Sigmoid colon (tissue), 7 donors: ENCODE data around the gene CDC42BPG. TPM values are rescaled to one million over a fixed set of nuclear protein-coding genes. Genes with fewer than 3 reads are reported as not detected.

ENCODE experiments used
- DNase-seq: peaks from one replicate; pipeline ENCODE4 v3.0.0-alpha.2; 2019
- H3K27ac ChIP-seq, 4 donors: fragments of 200-600 bp; sonication (generic); one replicate each; pipeline ENCODE4 v1.5.1; 2016 to 2019; ENCODE audit warnings: mild to moderate bottlenecking in 1 of 4
- H3K27me3 ChIP-seq, 3 donors: fragments of 200-600 bp; sonication (generic); one replicate each; pipeline ENCODE4 v1.5.1; 2019; ENCODE audit warnings: mild to moderate bottlenecking in 1 of 3
- H3K36me3 ChIP-seq, 4 donors: fragments of 200-600 bp; sonication (generic); one replicate each; pipeline ENCODE4 v1.5.1; 2016 to 2019
- H3K4me1 ChIP-seq, 4 donors: fragments of 200-600 bp; sonication (generic); one replicate each; pipeline ENCODE4 v1.5.1; 2017 to 2019
- H3K4me3 ChIP-seq, 4 donors: fragments of 200-600 bp; sonication (generic); one replicate each; pipeline ENCODE4 v1.5.1; 2017 to 2019; ENCODE audit warnings: mild to moderate bottlenecking in 2 of 4, moderate library complexity in 1 of 4
- H3K9me3 ChIP-seq, 4 donors: fragments of 200-600 bp in 3 of 4; sonication (generic) in 3 of 4; one replicate each; pipeline versions ENCODE4 v1.5.1 to v1.6.1; 2013 to 2019
- CTCF ChIP-seq, 4 experiments: fragments of 450-650 bp in 3 of 4; fragments of 200-600 bp in 1 of 4; IDR thresholded peaks; one replicate each; pipeline ENCODE4 v1.5.1; 2016 to 2019; ENCODE audit warnings: antibody characterized with exemption in 4 of 4, mild to moderate bottlenecking in 3 of 4, moderate library complexity in 2 of 4
- EP300 ChIP-seq, 4 donors: sonication (generic); formaldehyde crosslinking; IDR thresholded peaks; one replicate each; pipeline ENCODE4 v1.6.1; 2017; ENCODE audit warnings: antibody characterized with exemption in 4 of 4
- POLR2A ChIP-seq, 2 donors: fragments of 450-650 bp; IDR thresholded peaks; one replicate each; pipeline ENCODE4 v1.6.1; 2016; ENCODE audit warnings: antibody characterized with exemption in 2 of 2, mild to moderate bottlenecking in 2 of 2, moderate library complexity in 2 of 2
- POLR2AphosphoS5 ChIP-seq, 4 donors: sonication (generic); formaldehyde crosslinking; IDR thresholded peaks; one replicate each; pipeline ENCODE4 v1.6.1; 2017; ENCODE audit warnings: antibody characterized with exemption in 4 of 4
- WGBS, 2 donors: extraction: QIAGEN DNeasy Blood & Tissue Kit; methylation state at CpG; one replicate each; pipeline ENCODE4 v1.1.7; 2013; 5-methylcytosine and 5-hydroxymethylcytosine counted together
- intact Hi-C: fragments of 100-400 bp; cut with DNase I; formaldehyde crosslinking; loops from one replicate; pipeline ENCODE4 v1.15.1; 2023
- polyA plus RNA-seq, 3 donors: library from polyadenylated mRNA; stranded (reverse); fragments of 200-250 nt; gene quantifications; one replicate each; pipeline ENCODE4 v1.2.3, GENCODE V29; 2013
- total RNA-seq, 4 donors: library from RNA; depleted of rRNA; stranded (reverse); fragments of >200 nt; gene quantifications; one replicate each; pipeline ENCODE4 v1.1.0, GENCODE V29; 2016
- donor health status: healthy with polysubstance abuse.
- donor health status: Bipolar disorder and iron deficiency.
- donor health status: healthy.

CDC42BPG gene
- total and polyA plus RNA-seq, 7 donors, result 0.16 to 39.8 (median 10.3) TPM; not detected in 1

GRCh38 chr11:64834723-64835615, 9.5 kb downstream of the CDC42BPG start:
- no peak for DNase-seq
- H3K27me3 ChIP-seq, result no peaks in the 10 kb centered on the region
- TF ChIP-seq POLR2AphosphoS5 (IDR thresholded peaks at IDR 0.05), result no peak
- TF ChIP-seq POLR2A (IDR thresholded peaks at IDR 0.05), result no peak
- no peak for TF ChIP-seq EP300 (IDR thresholded peaks at IDR 0.05)
- no peak for TF ChIP-seq CTCF (IDR thresholded peaks at IDR 0.05)
- intact Hi-C loops, result no loop called here
- H3K4me3 ChIP-seq, result no peak overlapping the region
- no peaks in the 10 kb centered on the region for H3K36me3 ChIP-seq
- H3K27ac ChIP-seq, result no peak overlapping the region
- 70 to 88% methylated on average over 29 of the region's 29 CpGs for WGBS, 2 donors
- H3K9me3 ChIP-seq, result no peaks in the 10 kb centered on the region
- H3K4me1 ChIP-seq, result no peaks in the 10 kb centered on the region

- Histone ChIP-seq H3K27me3 (no peaks in the 10 kb centered on the region), H3K36me3 (no peaks in the 10 kb centered on the region), H3K4me3 (no peak overlapping the region), H3K27ac (no peak overlapping the region), H3K4me1 (no peaks in the 10 kb centered on the region), H3K9me3 (no peaks in the 10 kb centered on the region)
- no peak for DNase-seq
- intact Hi-C loops, result no loop called here
- WGBS, 2 donors, result 93 to 94% methylated on average over 25 of the region's 25 CpGs
- TF ChIP-seq CTCF (IDR thresholded peaks at IDR 0.05) (no peak), POLR2A (IDR thresholded peaks at IDR 0.05) (no peak), POLR2AphosphoS5 (IDR thresholded peaks at IDR 0.05) (no peak), EP300 (IDR thresholded peaks at IDR 0.05) (no peak)
Measured at GRCh38 chr11:64834031-64834722, 10.3 kb downstream of the CDC42BPG start.

GRCh38 chr11:64833509-64833908, 10.9 kb downstream of the CDC42BPG start:
- intact Hi-C loops, result no loop called here
- TF ChIP-seq EP300 (IDR thresholded peaks at IDR 0.05) (no peak), POLR2AphosphoS5 (IDR thresholded peaks at IDR 0.05) (no peak), CTCF (IDR thresholded peaks at IDR 0.05) (no peak), POLR2A (IDR thresholded peaks at IDR 0.05) (no peak)
- H3K36me3 ChIP-seq, result no peaks in the 10 kb centered on the region
- 84 to 92% methylated on average over 10 of the region's 10 CpGs for WGBS, 2 donors
- no peaks in the 10 kb centered on the region for H3K27me3 ChIP-seq
- no peak for DNase-seq
- no peak overlapping the region for H3K27ac ChIP-seq
- no peak overlapping the region for H3K4me3 ChIP-seq
- no peaks in the 10 kb centered on the region for H3K9me3 ChIP-seq
- H3K4me1 ChIP-seq, result no peaks in the 10 kb centered on the region

GRCh38 chr11:64833198-64833502, 11.3 kb downstream of the CDC42BPG start:
- DNase-seq, result no peak
- Histone ChIP-seq H3K4me3 (no peak overlapping the region), H3K4me1 (no peaks in the 10 kb centered on the region), H3K36me3 (no peaks in the 10 kb centered on the region), H3K9me3 (no peaks in the 10 kb centered on the region), H3K27me3 (no peaks in the 10 kb centered on the region), H3K27ac (no peak overlapping the region)
- 93 to 94% methylated on average over 12 of the region's 12 CpGs for WGBS, 2 donors
- intact Hi-C loops, result no loop called here
- no peak for TF ChIP-seq POLR2AphosphoS5 (IDR thresholded peaks at IDR 0.05)
- no peak for TF ChIP-seq CTCF (IDR thresholded peaks at IDR 0.05)
- TF ChIP-seq EP300 (IDR thresholded peaks at IDR 0.05), result no peak
- no peak for TF ChIP-seq POLR2A (IDR thresholded peaks at IDR 0.05)
